GM23248 (cell line): ENCODE data around the gene PTPN18.

Source experiments
- EZH2 ChIP-seq: fragments of 200-600 bp; sonication (generic); IDR thresholded peaks from 2 replicates; pipeline ENCODE4 v1.6.1; 2018; ENCODE audit warnings: antibody characterized with exemption, mild to moderate bottlenecking; ENCODE audit not compliant: insufficient read depth, poor library complexity, severe bottlenecking
- EZH2phosphoT487 ChIP-seq: fragments of 200-600 bp; sonication (generic); IDR thresholded peaks from 2 replicates; pipeline ENCODE4 v1.6.1; 2018; ENCODE audit warnings: antibody characterized with exemption, moderate library complexity, mild to moderate bottlenecking, low read depth; ENCODE audit not compliant: insufficient read depth

DNA sequence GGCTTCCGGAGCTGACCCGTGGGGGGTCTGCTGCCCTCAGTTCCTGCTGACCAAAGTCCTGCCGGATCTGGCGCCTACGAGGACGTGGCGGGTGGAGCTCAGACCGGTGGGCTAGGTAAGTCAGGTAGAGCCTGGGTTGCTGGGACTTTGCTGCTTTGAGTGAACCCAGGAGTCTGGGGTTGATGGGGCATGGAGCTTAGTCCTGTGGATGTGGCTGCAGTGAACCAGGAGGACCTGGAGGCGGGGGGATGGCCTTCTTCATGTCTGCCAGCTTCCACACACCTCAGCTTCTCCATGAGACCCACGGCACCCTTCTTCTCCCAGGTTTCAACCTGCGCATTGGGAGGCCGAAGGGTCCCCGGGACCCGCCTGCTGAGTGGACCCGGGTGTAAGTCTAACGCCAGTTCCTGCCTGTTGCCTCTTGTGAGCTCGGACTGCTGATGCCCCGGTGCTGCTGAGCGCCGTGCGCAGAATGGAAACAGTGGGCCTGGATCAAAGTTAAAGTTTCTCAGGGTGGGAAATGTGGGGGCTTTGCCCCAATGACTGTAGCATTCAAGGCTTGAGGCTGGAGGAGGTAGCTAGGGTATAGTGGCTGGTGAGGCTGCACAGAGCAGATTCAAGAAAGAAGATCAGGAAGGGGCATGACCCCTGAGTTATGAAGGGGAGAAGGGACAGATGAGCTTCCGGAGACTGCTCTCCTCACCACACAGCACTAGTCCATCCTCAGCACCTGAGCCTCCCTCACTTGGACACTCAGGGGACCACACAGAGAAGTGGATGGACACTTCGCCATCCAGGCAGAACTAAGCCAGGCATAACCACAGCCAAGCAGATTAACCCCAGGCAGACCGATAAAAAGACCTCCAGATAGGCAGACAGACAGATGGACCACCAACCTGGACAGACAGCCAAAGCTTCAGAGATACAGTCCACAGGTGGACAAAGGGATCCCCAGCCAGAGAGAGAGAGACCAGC, 17.3 kb downstream of the PTPN18 start:
- TF ChIP-seq EZH2 (no peak), EZH2phosphoT487 (no peak)
